C4-2B (cell line): ENCODE measurements around the gene LDHB.
"Not testable (repeated sequence)": the region's sequence is repeated elsewhere in the genome, so short reads cannot be mapped to it uniquely, and the experiment has no call there.

Experiments used
- H3K27ac ChIP-seq: fragments of 450-650 bp; 2 replicates; pipeline ENCODE4 v1.5.1; 2017
- ZFX ChIP-seq: fragments of 450-650 bp; IDR thresholded peaks from 2 replicates; pipeline ENCODE4 v1.6.1; 2017
- TF ChIP-seq, protein P1 (sequence below): fragments of 450-650 bp; conservative IDR thresholded peaks from 2 replicates; pipeline ENCODE4 v1.5.1; 2017; ENCODE audit warnings: mild to moderate bottlenecking

The LDHB gene

DNA sequence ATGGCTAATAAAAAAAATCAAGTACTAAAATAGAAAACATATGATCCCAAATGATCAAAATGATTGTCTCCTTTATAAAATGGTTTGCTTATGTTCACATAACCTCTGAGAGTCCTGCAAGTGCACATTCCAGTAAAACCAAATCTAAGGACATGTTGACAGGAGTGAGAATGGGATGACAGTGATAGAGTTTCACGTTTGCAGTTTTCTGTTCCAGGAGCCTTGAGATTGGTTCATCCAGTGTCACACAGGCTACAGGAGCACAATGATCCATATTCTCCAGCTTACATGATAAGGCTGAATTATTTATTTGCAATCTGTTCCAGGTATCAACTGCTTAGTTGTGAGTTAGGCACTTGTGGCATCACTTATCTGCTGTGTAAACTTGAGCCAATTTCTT lies 51.5 kb downstream of the LDHB start:
- no peak overlapping the region for H3K27ac ChIP-seq
- no peak for TF ChIP-seq ZFX
- TF ChIP-seq, protein P1, sequence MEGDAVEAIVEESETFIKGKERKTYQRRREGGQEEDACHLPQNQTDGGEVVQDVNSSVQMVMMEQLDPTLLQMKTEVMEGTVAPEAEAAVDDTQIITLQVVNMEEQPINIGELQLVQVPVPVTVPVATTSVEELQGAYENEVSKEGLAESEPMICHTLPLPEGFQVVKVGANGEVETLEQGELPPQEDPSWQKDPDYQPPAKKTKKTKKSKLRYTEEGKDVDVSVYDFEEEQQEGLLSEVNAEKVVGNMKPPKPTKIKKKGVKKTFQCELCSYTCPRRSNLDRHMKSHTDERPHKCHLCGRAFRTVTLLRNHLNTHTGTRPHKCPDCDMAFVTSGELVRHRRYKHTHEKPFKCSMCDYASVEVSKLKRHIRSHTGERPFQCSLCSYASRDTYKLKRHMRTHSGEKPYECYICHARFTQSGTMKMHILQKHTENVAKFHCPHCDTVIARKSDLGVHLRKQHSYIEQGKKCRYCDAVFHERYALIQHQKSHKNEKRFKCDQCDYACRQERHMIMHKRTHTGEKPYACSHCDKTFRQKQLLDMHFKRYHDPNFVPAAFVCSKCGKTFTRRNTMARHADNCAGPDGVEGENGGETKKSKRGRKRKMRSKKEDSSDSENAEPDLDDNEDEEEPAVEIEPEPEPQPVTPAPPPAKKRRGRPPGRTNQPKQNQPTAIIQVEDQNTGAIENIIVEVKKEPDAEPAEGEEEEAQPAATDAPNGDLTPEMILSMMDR: no peak

GRCh38 chr12:21604245-21605101 lies 53.2 kb downstream of the LDHB start, which contains the start of gene GYS2:
Gene GYS2, minus strand, starts transcription at chr12:21604847. Its CDS starts 255 bp downstream, at chr12:21604592.
- no peak within 1 kb of the TSS for H3K27ac ChIP-seq
- no peak for TF ChIP-seq ZFX
- TF ChIP-seq, protein P1: no peak

DNA sequence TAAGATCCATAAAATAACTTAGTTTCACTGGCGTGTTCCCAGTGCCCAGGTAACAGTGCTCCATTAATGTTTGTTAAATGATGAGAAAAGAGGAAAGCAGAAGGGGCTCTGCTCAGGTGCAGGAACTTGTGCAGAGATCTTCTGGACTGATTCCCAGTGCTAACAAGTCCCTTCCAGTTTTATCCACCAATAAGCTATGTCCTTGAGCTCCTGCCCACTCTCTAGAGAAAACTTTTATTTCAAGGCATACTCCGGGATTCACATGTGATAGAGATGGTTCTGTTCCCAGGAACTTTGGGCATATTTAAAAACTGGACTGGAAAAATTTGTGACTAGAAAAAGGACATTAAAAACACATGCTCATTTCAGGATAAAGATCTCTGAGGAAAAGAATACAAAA lies 54.9 kb downstream of the LDHB start:
- TF ChIP-seq ZFX: no peak
- TF ChIP-seq, protein P1: no peak
- no peak overlapping the region for H3K27ac ChIP-seq

GRCh38 chr12:21600196-21600595 lies 57.4 kb downstream of the LDHB start:
- TF ChIP-seq, protein P1: no peak
- no peak for TF ChIP-seq ZFX
- no peak overlapping the region for H3K27ac ChIP-seq

DNA sequence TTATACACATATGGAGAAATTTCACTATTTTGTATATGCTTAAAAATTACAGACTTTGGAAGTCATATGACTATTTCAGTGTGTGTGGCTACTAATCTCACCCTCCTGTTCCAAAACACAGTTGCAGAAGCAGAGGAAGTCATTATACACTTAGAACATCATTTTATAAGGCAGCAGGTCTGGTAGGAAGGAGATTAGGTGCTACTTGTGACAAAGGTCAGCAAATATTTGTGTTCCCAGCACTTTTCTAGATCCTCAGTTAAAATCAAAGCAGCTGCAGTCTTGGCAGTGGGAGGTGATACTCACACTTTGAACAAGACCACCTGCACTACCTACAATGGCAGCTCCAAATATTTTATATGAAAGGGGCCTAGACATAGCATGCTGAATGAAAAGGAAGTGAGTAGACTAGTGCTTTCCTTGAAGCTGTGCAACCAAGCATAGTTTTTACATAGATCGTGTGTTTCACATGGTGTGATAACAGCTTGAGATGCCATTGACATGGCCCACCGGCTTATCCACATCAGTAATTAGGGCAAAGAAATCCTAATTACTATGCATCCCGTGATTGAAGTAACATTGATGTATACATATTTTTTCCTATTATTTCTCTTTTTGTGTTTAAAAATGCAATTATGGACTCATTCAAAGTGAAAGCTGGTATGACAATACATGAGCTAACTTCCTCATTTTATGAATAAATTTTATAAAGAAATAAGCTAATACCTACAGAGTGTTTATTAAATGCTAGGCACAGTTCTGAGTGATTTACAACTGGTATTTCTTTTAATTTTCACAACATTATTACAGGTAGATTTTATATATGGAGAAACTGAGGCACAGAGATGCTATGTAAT lies 58.3 kb downstream of the LDHB start:
- TF ChIP-seq, protein P1: no peak
- no peak for TF ChIP-seq ZFX
- H3K27ac ChIP-seq: no peak overlapping the region

DNA sequence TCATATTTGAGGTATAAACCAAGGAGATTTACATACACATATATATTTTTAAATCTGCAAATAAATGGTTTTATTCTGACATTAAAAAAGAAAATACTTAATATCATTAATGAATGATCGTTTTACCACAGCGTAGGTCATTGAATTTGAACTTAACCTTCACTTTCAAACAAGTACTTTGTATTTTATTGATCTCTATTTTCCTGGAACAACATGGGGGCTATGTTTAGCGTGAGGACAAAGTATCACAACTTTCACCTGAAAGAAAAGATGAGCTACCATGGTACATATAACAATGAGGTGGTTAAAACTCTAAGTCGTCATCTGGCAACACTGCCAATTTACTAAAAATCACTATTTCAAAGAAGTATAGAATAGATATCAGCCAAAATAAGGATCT lies 59.0 kb downstream of the LDHB start:
- no peak overlapping the region for H3K27ac ChIP-seq
- no peak for TF ChIP-seq ZFX
- TF ChIP-seq, protein P1: no peak

GRCh38 chr12:21595356-21595755 lies 62.3 kb downstream of the LDHB start:
- not testable (repeated sequence) for H3K27ac ChIP-seq
